GM23338 (cell line): ENCODE measurements around the gene DNAAF5.

ENCODE experiments used
- EZH2 ChIP-seq: fragments of 200-600 bp; sonication (generic); IDR thresholded peaks from one replicate; pipeline ENCODE4 v1.8.0; 2017; ENCODE audit warnings: antibody characterized with exemption, mild to moderate bottlenecking, low read depth; ENCODE audit not compliant: unreplicated experiment
- EZH2phosphoT487 ChIP-seq: fragments of 200-600 bp; sonication (generic); IDR thresholded peaks from one replicate; pipeline ENCODE4 v1.8.1; 2018; ENCODE audit warnings: antibody characterized with exemption; ENCODE audit not compliant: unreplicated experiment
- JUNB ChIP-seq: IDR thresholded peaks from one replicate; pipeline ENCODE4 v1.6.1; 2016; ENCODE audit warnings: antibody characterized with exemption; ENCODE audit not compliant: unreplicated experiment
- NANOG ChIP-seq: IDR thresholded peaks from 2 replicates; pipeline ENCODE4 v1.6.1; 2016; ENCODE audit warnings: antibody characterized with exemption, borderline replicate concordance
- POLR2AphosphoS5 ChIP-seq: IDR thresholded peaks from 2 replicates; pipeline ENCODE4 v1.6.1; 2016; ENCODE audit warnings: antibody characterized with exemption, low read depth
- TF ChIP-seq, protein P1 (sequence below), 2 experiments: fragments of 200-600 bp in 1 of 2; sonication (generic) in 1 of 2; conservative IDR thresholded peaks; 2 replicates each; pipeline versions ENCODE4 v1.5.1 to v1.6.1; 2016 to 2017; ENCODE audit warnings: antibody characterized with exemption in 2 of 2, low read depth in 2 of 2, mild to moderate bottlenecking in 2 of 2, moderate library complexity in 1 of 2
- TF ChIP-seq, protein P2 (sequence below): IDR thresholded peaks from one replicate; pipeline ENCODE4 v1.6.1; 2018; ENCODE audit warnings: antibody characterized with exemption; ENCODE audit not compliant: unreplicated experiment

DNA sequence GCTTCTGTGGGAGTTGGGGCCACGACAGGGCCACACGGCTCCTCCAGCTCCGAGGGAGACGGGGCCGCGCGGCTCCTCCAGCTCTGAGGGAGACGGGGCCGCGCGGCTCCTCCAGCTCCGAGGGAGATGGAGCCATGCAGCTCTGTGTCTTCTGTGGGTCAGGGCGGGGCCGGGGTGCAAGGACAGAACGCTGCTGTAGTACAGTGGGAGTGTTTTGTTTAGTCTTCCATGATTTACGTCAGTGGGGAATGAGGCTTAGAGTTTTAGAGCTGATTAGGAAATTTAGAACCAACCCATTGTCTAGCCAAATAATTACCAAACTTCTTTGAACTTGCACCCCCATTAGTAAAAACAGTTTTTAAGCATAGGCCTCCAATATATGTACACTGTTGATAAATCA is 33.5 kb downstream of the DNAAF5 start:
- TF ChIP-seq, protein P1, sequence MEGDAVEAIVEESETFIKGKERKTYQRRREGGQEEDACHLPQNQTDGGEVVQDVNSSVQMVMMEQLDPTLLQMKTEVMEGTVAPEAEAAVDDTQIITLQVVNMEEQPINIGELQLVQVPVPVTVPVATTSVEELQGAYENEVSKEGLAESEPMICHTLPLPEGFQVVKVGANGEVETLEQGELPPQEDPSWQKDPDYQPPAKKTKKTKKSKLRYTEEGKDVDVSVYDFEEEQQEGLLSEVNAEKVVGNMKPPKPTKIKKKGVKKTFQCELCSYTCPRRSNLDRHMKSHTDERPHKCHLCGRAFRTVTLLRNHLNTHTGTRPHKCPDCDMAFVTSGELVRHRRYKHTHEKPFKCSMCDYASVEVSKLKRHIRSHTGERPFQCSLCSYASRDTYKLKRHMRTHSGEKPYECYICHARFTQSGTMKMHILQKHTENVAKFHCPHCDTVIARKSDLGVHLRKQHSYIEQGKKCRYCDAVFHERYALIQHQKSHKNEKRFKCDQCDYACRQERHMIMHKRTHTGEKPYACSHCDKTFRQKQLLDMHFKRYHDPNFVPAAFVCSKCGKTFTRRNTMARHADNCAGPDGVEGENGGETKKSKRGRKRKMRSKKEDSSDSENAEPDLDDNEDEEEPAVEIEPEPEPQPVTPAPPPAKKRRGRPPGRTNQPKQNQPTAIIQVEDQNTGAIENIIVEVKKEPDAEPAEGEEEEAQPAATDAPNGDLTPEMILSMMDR (conservative IDR thresholded peaks at IDR 0.05; ENCODE audit: low read depth in 2 of 2): no peak
- TF ChIP-seq EZH2phosphoT487 (no peak), NANOG (no peak), EZH2 (no peak), POLR2AphosphoS5 (no peak), JUNB (no peak)
- TF ChIP-seq, protein P2, sequence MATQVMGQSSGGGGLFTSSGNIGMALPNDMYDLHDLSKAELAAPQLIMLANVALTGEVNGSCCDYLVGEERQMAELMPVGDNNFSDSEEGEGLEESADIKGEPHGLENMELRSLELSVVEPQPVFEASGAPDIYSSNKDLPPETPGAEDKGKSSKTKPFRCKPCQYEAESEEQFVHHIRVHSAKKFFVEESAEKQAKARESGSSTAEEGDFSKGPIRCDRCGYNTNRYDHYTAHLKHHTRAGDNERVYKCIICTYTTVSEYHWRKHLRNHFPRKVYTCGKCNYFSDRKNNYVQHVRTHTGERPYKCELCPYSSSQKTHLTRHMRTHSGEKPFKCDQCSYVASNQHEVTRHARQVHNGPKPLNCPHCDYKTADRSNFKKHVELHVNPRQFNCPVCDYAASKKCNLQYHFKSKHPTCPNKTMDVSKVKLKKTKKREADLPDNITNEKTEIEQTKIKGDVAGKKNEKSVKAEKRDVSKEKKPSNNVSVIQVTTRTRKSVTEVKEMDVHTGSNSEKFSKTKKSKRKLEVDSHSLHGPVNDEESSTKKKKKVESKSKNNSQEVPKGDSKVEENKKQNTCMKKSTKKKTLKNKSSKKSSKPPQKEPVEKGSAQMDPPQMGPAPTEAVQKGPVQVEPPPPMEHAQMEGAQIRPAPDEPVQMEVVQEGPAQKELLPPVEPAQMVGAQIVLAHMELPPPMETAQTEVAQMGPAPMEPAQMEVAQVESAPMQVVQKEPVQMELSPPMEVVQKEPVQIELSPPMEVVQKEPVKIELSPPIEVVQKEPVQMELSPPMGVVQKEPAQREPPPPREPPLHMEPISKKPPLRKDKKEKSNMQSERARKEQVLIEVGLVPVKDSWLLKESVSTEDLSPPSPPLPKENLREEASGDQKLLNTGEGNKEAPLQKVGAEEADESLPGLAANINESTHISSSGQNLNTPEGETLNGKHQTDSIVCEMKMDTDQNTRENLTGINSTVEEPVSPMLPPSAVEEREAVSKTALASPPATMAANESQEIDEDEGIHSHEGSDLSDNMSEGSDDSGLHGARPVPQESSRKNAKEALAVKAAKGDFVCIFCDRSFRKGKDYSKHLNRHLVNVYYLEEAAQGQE: no peak
